BLaER1 treated with 17β-estradiol and CSF1 and Interleukin-3, amounts not matched to agents 10 nM and 100 nM (cell line): ENCODE results near the gene RAET1L.
A peak's percentile ranks its signal among the peaks of the same experiment; 100 is the strongest.
"Not testable (repeated sequence)": the region's sequence is repeated elsewhere in the genome, so short reads cannot be mapped to it uniquely, and the experiment has no call there.

Experiments
- H3K27ac ChIP-seq, 11 experiments: shearing (Covaris generic); formaldehyde crosslinking; 2 replicates each; pipeline ENCODE4 v1.8.1; 2022
- H3K27me3 ChIP-seq, 11 experiments: shearing (Covaris generic); formaldehyde crosslinking; 2 replicates each; pipeline ENCODE4 v1.8.1; 2022
- H3K36me3 ChIP-seq, 11 experiments: shearing (Covaris generic); formaldehyde crosslinking; 2 replicates each; pipeline ENCODE4 v1.8.1; 2022
- H3K4me1 ChIP-seq, 10 experiments: shearing (Covaris generic); formaldehyde crosslinking; 2 replicates each; pipeline ENCODE4 v1.8.1; 2022
- H3K4me2 ChIP-seq, 11 experiments: shearing (Covaris generic); formaldehyde crosslinking; 2 replicates each; pipeline ENCODE4 v1.8.1; 2022
- H3K4me3 ChIP-seq, 10 experiments: shearing (Covaris generic); formaldehyde crosslinking; 2 replicates each; pipeline ENCODE4 v1.8.1; 2022
- H3K9ac ChIP-seq, 11 experiments: shearing (Covaris generic); formaldehyde crosslinking; 2 replicates each; pipeline ENCODE4 v1.8.1; 2022
- H3K9me3 ChIP-seq, 11 experiments: shearing (Covaris generic); formaldehyde crosslinking; replicated peaks in 1 of 11; 2 replicates each; pipeline ENCODE4 v1.8.1; 2022
- H4K20me1 ChIP-seq, 11 experiments: shearing (Covaris generic); formaldehyde crosslinking; 2 replicates each; pipeline ENCODE4 v1.8.1; 2022
- Cebpa-rat ChIP-seq, 11 experiments: shearing (Covaris generic); IDR thresholded peaks; 2 replicates each; pipeline ENCODE4 v1.8.1; 2022

RAET1L gene

DNA sequence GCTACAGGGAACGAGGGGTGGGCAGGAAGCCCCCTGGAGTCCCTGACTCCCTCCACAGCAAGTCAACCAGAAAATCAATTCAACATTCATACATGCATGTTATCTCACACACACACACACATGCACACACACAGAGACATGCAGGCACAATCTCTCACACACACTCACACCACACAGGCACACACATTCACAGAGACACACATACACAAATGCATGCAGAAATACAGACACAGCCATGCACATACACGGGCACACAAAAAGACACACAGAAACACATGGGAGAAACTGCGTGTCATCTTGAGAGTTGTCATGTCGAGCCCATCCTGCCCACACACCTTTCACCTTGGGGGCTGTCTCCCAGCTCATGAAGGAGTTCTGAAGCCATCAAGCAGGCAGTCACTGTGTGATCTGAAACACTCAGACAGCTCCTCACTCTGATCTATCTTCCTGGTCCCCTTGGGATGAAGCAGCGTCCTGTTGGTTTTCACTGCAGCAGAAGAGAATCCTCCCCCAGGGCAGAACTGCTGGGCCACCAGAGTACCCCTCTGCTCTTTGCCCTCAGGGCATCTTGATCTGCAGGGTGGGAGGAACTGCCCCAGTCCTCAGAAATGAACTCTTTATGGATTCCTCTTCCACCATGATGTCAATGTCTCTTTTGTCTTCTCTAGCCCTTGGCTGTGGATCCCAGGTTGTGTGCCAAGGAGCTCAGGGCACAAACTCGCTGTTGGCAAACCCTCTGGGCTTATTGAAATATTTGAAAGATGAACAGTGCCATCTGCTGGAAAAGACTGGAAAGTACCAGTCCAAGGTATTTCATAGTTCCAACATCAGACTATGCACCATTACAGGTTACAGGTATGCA is 8.8 kb downstream of the RAET1L start:
- no peaks in the 10 kb centered on the region for H3K36me3 ChIP-seq
- H3K27me3 ChIP-seq: peaks cover 51 to 63% (median 54%) of the 10 kb centered on the region in 11 experiments
- no peaks in the 10 kb centered on the region for H3K9me3 ChIP-seq
- H3K4me3 ChIP-seq: no peak overlapping the region
- no peak for TF ChIP-seq Cebpa-rat (IDR thresholded peaks at IDR 0.05)
- no peak overlapping the region for H3K9ac ChIP-seq
- H3K4me1 ChIP-seq: no peaks in the 10 kb centered on the region; a peak in 2 of 20 replicates
- H3K27ac ChIP-seq: no peak overlapping the region
- H3K4me2 ChIP-seq: no peak overlapping the region
- peaks cover 0 to 17% (median 5%) of the 10 kb centered on the region in 11 experiments; a peak in 7 of 22 replicates for H4K20me1 ChIP-seq

GRCh38 chr6:150015281-150016001 is 9.9 kb downstream of the RAET1L start:
- H3K36me3 ChIP-seq, H3K4me1 ChIP-seq, H3K9me3 ChIP-seq, H3K4me3 ChIP-seq, H3K9ac ChIP-seq, H3K27ac ChIP-seq: not testable (repeated sequence)
- H4K20me1 ChIP-seq: peaks cover 0 to 22% (median 5%) of the 10 kb centered on the region in 11 experiments; a peak in 7 of 22 replicates
- peaks cover 62 to 74% (median 65%) of the 10 kb centered on the region in 11 experiments for H3K27me3 ChIP-seq
- peak overlapping the region in 2 of 11 experiments; percentile 24 to 53; a peak in 2 of 22 replicates for H3K4me2 ChIP-seq

DNA sequence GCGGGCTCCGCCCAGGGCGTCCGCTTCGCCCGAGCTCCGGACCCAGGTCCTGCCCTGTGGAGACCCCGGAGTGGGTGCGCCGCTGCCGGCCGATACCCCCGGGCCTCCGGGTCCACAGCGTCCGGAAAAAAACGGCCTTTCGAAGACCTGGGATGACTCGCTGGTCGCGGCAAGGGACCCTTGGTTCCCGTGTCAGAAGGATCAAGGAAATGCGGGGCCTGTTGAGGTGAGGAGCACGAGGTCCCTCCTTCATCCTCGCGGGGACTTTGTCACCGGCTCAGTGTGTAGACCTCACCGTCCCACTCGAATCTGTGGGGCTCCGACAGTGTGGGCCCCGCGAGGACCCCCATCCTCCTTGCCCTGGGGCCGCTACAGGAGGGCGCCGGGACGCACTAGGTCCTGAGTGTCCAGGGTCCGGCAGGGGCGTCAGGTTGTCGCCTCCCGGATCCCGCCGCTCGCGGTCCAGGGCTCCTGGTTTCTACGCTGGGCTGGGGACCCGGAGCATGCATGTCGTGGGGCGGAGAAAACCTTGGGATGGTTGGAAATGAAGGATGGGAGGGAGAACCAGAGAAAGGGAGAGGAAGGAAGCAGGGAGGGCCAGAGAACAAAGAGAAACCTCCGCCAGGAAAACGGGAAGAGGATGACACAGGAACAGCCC is 10.6 kb downstream of the RAET1L start:
- peak overlapping the region in 2 of 11 experiments; percentile 24 to 53; a peak in 2 of 22 replicates for H3K4me2 ChIP-seq

DNA sequence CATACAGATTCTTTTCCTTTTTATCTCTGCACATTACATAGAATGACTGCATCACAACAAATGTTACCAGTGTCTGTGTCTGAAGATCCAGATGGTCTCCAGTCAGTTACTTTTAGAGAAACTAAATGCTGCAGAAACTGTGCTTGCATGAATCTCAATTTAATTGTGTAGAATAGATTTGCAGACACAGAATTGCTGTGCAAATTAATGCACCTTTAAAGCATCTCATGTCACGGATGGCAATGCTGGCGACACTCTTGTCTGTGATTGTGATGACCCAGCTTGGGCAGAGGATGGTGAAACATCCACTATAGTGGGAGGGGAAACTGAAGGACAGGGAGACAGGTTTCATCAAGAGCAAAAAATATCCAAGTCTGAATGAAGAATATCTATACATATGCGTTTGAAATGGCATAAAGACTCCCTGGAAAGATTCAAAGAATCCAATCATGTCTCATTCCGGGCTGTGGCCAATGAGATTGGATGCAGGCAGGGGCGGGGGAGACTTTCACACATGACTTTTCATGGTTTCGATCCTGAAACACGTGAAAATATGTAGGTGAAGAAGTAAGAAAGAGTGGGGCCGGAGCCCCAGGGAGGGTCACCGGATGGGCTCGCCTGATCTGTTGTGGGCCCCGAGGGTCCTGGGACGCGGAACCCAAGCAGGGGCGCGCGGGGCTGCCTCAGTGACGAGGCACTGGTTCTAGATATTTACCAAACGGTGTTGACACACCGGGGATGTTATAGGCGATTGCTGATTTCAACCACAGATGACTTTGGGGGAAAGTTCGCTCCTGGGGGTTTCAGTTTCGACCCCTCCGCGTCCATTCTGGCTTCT is 11.3 kb downstream of the RAET1L start:
- peaks cover 76 to 89% (median 79%) of the 10 kb centered on the region in 11 experiments for H3K27me3 ChIP-seq
- H3K4me1 ChIP-seq, H3K4me3 ChIP-seq: not testable (repeated sequence)

More for the DNA sequence above, 10.6 kb downstream of the RAET1L start:
- not testable (repeated sequence) for H3K9me3 ChIP-seq, H3K9ac ChIP-seq, H3K36me3 ChIP-seq, H3K27ac ChIP-seq, H3K4me3 ChIP-seq, H3K4me1 ChIP-seq
- Histone ChIP-seq H3K27me3 (peaks cover 69 to 81% (median 72%) of the 10 kb centered on the region in 11 experiments), H4K20me1 (peaks cover 0 to 22% (median 5%) of the 10 kb centered on the region in 11 experiments; a peak in 7 of 22 replicates)

GRCh38 chr6:150012846-150013784 is 12.2 kb downstream of the RAET1L start:
- H3K27ac ChIP-seq: not testable (repeated sequence)
- Histone ChIP-seq H4K20me1 (peaks cover 0 to 22% (median 5%) of the 10 kb centered on the region in 11 experiments; a peak in 8 of 22 replicates), H3K27me3 (peaks cover 85 to 94% (median 88%) of the 10 kb centered on the region in 11 experiments)

More for the DNA sequence above, 11.3 kb downstream of the RAET1L start:
- peaks cover 0 to 22% (median 5%) of the 10 kb centered on the region in 11 experiments; a peak in 7 of 22 replicates for H4K20me1 ChIP-seq
- H3K9me3 ChIP-seq, H3K4me2 ChIP-seq, H3K9ac ChIP-seq, H3K27ac ChIP-seq, H3K36me3 ChIP-seq: not testable (repeated sequence)

GRCh38 chr6:150008588-150008987 is 16.7 kb downstream of the RAET1L start:
- H3K27ac ChIP-seq: no peak overlapping the region
- peaks cover 5 to 18% (median 13%) of the 10 kb centered on the region in 10 experiments; a peak in 19 of 20 replicates for H3K4me1 ChIP-seq
- peaks cover 65 to 84% (median 74%) of the 10 kb centered on the region in 11 experiments for H3K27me3 ChIP-seq
- no peak for TF ChIP-seq Cebpa-rat (IDR thresholded peaks at IDR 0.05)
- H3K4me2 ChIP-seq: no peak overlapping the region
- H4K20me1 ChIP-seq: peaks cover 0 to 23% (median 12%) of the 10 kb centered on the region in 11 experiments; a peak in 10 of 22 replicates
- H3K9ac ChIP-seq: no peak overlapping the region
- H3K36me3 ChIP-seq: no peaks in the 10 kb centered on the region
- H3K9me3 ChIP-seq: no peaks in the 10 kb centered on the region
- no peak overlapping the region for H3K4me3 ChIP-seq

More at GRCh38 chr6:150012846-150013784, 12.2 kb downstream of the RAET1L start:
- H3K4me2 ChIP-seq, H3K4me1 ChIP-seq, H3K36me3 ChIP-seq, H3K4me3 ChIP-seq, H3K9ac ChIP-seq, H3K9me3 ChIP-seq: not testable (repeated sequence)

GRCh38 chr6:150006961-150007464 is 18.3 kb downstream of the RAET1L start:
- peaks cover 5 to 18% (median 13%) of the 10 kb centered on the region in 10 experiments; a peak in 19 of 20 replicates for H3K4me1 ChIP-seq
- TF ChIP-seq Cebpa-rat (IDR thresholded peaks at IDR 0.05): no peak
- H3K9me3 ChIP-seq: peaks cover 0 to 8% (median 3%) of the 10 kb centered on the region in 11 experiments; a peak in 5 of 22 replicates
- no peaks in the 10 kb centered on the region for H3K36me3 ChIP-seq
- no peak overlapping the region for H3K4me3 ChIP-seq
- H3K27me3 ChIP-seq: peaks cover 49 to 68% (median 59%) of the 10 kb centered on the region in 11 experiments
- H4K20me1 ChIP-seq: peaks cover 0 to 22% (median 11%) of the 10 kb centered on the region in 11 experiments; a peak in 8 of 22 replicates
- no peak overlapping the region for H3K27ac ChIP-seq
- H3K9ac ChIP-seq: no peak overlapping the region
- no peak overlapping the region for H3K4me2 ChIP-seq
